22Rv1 (cell line): ENCODE data around the gene AGAP1.

Source experiments
- H3K27ac ChIP-seq: fragments of 450-650 bp; 2 replicates; pipeline ENCODE4 v1.5.1; 2017
- ZFX ChIP-seq: fragments of 450-650 bp; IDR thresholded peaks from 2 replicates; pipeline ENCODE4 v1.6.1; 2017; ENCODE audit warnings: antibody characterized with exemption, borderline replicate concordance
- TF ChIP-seq, protein P1 (sequence below): fragments of 450-650 bp; IDR thresholded peaks from 2 replicates; pipeline ENCODE4 v1.5.1; 2017; ENCODE audit warnings: mild to moderate bottlenecking

Gene AGAP1

DNA sequence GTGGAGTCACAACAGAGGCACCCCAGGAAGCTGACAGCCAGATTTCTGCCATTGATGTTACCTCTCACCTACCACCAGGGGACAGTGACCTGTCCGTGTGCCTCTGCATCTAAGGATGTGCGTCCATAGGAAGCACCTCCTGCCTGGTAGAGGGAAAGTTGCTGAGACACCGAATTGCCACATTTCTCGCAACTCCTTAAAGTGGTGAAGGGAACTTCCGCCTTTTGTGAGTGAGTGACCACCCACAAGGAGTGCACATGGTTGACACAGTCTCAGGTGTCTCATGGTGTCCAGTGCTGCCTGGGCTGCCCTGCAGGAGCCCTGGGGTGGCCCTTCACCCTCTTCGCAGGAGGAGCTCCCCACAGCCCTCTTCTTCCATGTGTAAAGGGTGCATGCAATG is 472.6 kb downstream of the AGAP1 start:
- H3K27ac ChIP-seq = no peak overlapping the region
- TF ChIP-seq, protein P1, sequence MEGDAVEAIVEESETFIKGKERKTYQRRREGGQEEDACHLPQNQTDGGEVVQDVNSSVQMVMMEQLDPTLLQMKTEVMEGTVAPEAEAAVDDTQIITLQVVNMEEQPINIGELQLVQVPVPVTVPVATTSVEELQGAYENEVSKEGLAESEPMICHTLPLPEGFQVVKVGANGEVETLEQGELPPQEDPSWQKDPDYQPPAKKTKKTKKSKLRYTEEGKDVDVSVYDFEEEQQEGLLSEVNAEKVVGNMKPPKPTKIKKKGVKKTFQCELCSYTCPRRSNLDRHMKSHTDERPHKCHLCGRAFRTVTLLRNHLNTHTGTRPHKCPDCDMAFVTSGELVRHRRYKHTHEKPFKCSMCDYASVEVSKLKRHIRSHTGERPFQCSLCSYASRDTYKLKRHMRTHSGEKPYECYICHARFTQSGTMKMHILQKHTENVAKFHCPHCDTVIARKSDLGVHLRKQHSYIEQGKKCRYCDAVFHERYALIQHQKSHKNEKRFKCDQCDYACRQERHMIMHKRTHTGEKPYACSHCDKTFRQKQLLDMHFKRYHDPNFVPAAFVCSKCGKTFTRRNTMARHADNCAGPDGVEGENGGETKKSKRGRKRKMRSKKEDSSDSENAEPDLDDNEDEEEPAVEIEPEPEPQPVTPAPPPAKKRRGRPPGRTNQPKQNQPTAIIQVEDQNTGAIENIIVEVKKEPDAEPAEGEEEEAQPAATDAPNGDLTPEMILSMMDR = no peak
- no peak for TF ChIP-seq ZFX

DNA sequence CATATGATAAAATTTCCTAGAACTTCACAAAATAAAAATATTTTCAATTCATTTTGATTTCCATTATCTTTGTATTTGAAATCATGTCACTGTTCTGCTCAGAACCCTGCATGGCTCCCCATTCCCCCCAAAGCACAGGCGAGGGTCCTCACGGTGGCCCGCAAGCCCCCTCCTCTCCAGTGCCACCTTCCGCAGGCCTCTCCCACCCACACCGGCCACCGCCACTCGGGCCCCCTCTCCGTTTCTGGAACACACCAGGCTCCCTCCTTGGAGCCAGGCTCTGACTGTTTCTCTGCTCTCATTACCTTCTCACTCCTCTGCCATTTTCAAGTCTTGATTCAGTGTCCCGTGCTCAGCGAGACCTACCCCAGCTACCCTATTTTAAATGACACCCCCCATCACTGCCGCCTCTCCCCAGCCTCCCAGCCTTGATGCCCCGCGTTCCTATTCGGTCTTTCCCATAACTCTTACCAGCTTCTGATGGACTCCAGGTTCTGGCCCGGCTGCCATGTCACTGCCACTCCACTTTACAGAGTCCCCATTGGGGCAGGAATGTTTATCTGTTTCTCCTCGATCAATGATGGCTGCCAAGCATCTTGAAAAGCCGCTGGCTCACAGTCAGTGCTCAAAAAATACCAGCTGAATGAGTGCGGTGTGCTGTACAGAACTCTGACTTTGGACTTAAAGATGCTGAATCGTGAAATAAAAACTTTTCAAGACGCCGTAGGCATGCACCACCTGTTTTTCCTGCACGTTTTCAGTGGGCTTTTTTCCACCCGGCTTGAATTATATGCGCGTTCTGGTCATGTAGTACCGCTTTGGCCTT is 473.3 kb downstream of the AGAP1 start:
- no peak for TF ChIP-seq ZFX
- TF ChIP-seq, protein P1 = no peak
- H3K27ac ChIP-seq = no peak overlapping the region

DNA sequence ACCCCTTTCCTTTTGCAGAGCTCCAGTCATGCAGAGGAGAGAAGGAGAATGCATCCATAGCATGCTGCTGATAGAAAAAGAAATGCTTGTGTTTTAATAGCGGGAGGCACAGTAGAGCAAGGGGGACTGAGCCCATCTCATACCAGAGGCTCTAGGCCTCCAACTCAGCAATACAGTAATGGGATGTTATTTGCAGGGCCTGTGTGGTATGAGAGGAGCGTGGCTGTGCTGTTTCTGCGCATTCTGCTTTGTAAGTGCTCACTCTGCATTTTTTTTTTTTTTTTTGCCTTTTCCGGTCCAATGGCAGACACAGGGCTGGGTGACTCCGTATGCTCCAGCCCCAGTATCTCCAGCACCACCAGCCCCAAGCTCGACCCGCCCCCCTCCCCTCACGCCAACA is 474.3 kb downstream of the AGAP1 start:
- TF ChIP-seq ZFX = no peak
- TF ChIP-seq, protein P1 = no peak
- H3K27ac ChIP-seq = no peak overlapping the region

DNA sequence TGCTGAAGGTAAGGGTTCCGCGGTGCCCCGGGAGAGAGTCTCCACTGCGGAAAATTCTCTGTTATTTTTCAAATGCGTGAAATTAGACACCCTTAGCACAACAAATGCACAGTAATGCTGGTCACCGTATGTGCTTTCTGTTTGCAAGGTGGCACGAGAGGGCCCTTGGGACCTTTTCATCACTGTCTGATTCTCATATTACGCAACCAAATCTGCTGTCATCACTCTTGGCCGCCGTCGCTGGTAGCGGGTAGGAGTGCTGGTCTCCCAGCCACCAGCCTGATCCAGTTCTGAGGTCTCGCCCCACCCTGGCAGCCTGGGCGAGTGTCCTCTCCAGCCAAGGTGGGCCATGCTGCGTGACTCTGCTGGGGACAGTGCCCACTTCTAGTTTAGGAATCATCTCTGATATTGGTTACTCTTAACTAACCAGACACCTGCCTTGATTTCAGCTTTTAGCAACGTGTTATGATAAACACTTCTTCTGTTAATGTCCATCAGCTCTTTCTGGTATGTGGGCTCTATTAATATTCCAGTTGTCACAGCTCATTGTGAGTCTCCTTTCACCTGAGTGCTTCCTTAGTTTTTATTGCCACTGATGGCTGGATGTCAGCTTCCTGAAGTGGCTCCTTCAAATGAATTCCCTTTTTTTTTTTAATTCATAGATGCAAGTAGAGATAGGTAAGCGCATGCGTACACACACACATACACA is 474.9 kb downstream of the AGAP1 start:
- TF ChIP-seq, protein P1 = no peak
- no peak for TF ChIP-seq ZFX
- H3K27ac ChIP-seq = no peak overlapping the region

DNA sequence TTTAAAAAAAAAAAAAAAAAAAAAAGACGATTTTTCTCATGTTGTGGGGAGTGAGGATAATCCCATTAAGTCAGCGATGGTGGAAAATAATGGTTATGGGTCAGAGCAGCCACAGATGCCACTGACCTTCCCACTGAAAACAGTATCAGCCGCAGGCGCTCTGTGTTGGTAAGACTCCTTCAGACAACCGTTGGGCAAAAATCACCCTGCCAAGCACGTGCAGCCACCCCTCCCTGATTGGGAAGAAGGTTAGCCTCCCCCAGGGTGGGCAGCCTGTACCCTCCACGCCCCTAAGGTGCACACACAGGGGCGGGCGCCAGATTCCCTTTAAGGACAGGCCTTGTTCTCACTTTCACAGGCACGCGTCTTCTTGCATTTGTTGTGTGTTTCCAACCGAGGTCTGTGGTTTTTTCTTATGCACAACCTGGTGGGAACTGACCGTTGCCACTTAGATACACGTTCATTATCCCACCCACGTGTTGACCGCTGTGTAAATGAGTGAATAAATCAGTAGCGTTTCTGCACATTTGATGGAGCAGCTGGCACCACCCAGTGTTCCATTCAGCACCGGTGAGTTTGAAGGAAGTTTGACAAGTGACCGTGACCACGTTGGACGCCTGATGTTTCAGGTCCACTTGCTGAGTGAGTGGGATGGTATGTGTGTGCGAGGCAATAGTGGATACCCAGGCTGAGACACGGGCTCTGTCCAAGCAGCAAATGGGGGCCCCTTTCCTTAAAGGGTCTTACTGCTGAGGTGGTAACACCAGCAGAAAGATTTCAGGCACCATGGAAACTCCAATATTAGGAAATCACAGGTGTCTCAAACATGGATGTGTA is 476.6 kb downstream of the AGAP1 start:
- no peak overlapping the region for H3K27ac ChIP-seq
- TF ChIP-seq, protein P1 = no peak
- TF ChIP-seq ZFX = no peak

DNA sequence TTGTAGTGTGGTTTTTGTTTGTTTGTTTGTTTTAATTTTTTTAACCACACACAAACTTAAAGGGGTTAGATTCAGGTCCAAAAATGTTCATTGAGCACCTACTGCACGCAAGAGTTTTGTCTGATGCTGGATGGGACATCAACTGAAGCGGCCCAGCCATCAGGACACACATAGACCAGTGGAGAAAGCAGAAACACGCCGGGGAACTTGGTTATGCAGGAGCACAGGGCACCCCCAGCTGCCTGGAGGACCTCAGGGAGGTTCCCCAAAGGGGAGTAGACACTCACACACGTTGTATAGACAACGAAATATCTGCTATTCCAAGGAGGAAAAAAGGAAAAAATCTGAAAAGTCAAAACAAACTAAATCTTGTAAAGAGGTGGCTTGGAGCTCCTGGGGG is 482.7 kb downstream of the AGAP1 start:
- TF ChIP-seq, protein P1 = no peak
- no peak for TF ChIP-seq ZFX
- H3K27ac ChIP-seq = no peak overlapping the region
